ENCODE data around the gene PLA2G15.

- no peak for TF ChIP-seq REST (IDR thresholded peaks at IDR 0.05; ENCODE audit: insufficient read depth in 1 of 2, low read depth in 2 of 2, low read length in 2 of 2)
- no peak for TF ChIP-seq POLR2AphosphoS5 (IDR thresholded peaks at IDR 0.05; ENCODE audit: low read depth, low read length)
Observed at GRCh38 chr16:68226116-68226515, 19.1 kb upstream of the PLA2G15 start.
